ENCODE results near the gene OGFR.

Gene OGFR

GRCh38 chr20:62814709-62815065 lies 10.1 kb downstream of the OGFR start:
- TF ChIP-seq ZBTB11 (tag by site-specific recombination; conservative IDR thresholded peaks at IDR 0.05; ENCODE audit: low read depth): no peak
- Histone ChIP-seq H3K9me3 (ENCODE audit: control insufficient read depth, insufficient read depth, low read depth, low read length) (no peaks in the 10 kb centered on the region), H3K4me1 (ENCODE audit: control insufficient read depth, insufficient read depth, low read length) (peaks cover 6% of the 10 kb centered on the region; the same call in 1 of the 2 replicates), H3K36me3 (ENCODE audit: control insufficient read depth in 2 of 2, insufficient read depth in 1 of 2, low read length in 2 of 2) (peaks cover 0 to 37% of the 10 kb centered on the region in 2 experiments; a peak in 1 of 3 replicates), H3K4me3 (ENCODE audit: low read depth, low read length) (no peak overlapping the region), H3K27ac (ENCODE audit: extremely low read depth, low read depth, low read length) (no peak overlapping the region)
- ChIA-PET POLR2A (interaction anchor here (1.7 kb wide), 1 partner anchor 10 kb away, joined by 6 read pairs; no protein-coding TSS in a partner anchor), CTCF (interaction anchor here (0.6 to 1.4 kb wide), 2 partner anchors 23 to 627 kb away, joined by 3 to 5 read pairs; no protein-coding TSS in a partner anchor)

- Histone ChIP-seq H3K27ac (ENCODE audit: extremely low read depth, low read depth, low read length) (no peak overlapping the region), H3K4me3 (ENCODE audit: low read depth, low read length) (no peak overlapping the region), H3K36me3 (ENCODE audit: control insufficient read depth in 2 of 2, insufficient read depth in 1 of 2, low read length in 2 of 2) (peaks cover 0 to 30% of the 10 kb centered on the region in 2 experiments; a peak in 1 of 3 replicates), H3K4me1 (ENCODE audit: control insufficient read depth, insufficient read depth, low read length) (peaks cover 6% of the 10 kb centered on the region; the same call in 1 of the 2 replicates), H3K9me3 (ENCODE audit: control insufficient read depth, insufficient read depth, low read depth, low read length) (no peaks in the 10 kb centered on the region)
- CTCF ChIA-PET: interaction anchor here (0.5 to 1.4 kb wide), 5 partner anchors 9 to 628 kb away, joined by 3 to 5 read pairs (median 3); no protein-coding TSS in a partner anchor
- POLR2A ChIA-PET: interaction anchor here (0.8 to 1.7 kb wide), 3 partner anchors 10 to 447 kb away, joined by 3 to 6 read pairs (median 6); partner anchors contain the start of gene OGFR
- TF ChIP-seq ZFP3 (tag by site-specific recombination; IDR thresholded peaks at IDR 0.05; ENCODE audit: low read depth): no peak
- no peak for TF ChIP-seq ZNF362 (tag by site-specific recombination; IDR thresholded peaks at IDR 0.05)
- TF ChIP-seq ZNF350 (tag by site-specific recombination; IDR thresholded peaks at IDR 0.05): no peak
- TF ChIP-seq ZNF10 (tag by site-specific recombination; IDR thresholded peaks at IDR 0.05): peak; percentile 64; the same call in 1 of the 2 replicates
- no peak for TF ChIP-seq ZNF354C (tag by site-specific recombination; IDR thresholded peaks at IDR 0.05; ENCODE audit: borderline replicate concordance, low read depth)
- TF ChIP-seq INSM2 (tag by site-specific recombination; IDR thresholded peaks at IDR 0.05): peak; percentile 66; the same call in 1 of the 2 replicates
- no peak for TF ChIP-seq ZNF133 (tag by site-specific recombination; IDR thresholded peaks at IDR 0.05)
- no peak for TF ChIP-seq HOXD13 (CRISPR knock-in tag; IDR thresholded peaks at IDR 0.05; ENCODE audit: borderline replicate concordance)
- no peak for TF ChIP-seq ZNF529 (tag by site-specific recombination; IDR thresholded peaks at IDR 0.05; ENCODE audit: insufficient replicate concordance)
- no peak for TF ChIP-seq ZXDB (tag by site-specific recombination; IDR thresholded peaks at IDR 0.05)
- TF ChIP-seq SCRT1 (tag by site-specific recombination; IDR thresholded peaks at IDR 0.05; ENCODE audit: borderline replicate concordance): no peak
- no peak for TF ChIP-seq ZNF791 (tag by site-specific recombination; IDR thresholded peaks at IDR 0.05)
- TF ChIP-seq ZNF530 (tag by site-specific recombination; IDR thresholded peaks at IDR 0.05; ENCODE audit: low read depth): no peak
- no peak for TF ChIP-seq ZNF26 (tag by site-specific recombination; IDR thresholded peaks at IDR 0.05)
- TF ChIP-seq ZNF610 (tag by site-specific recombination; IDR thresholded peaks at IDR 0.05; ENCODE audit: borderline replicate concordance): no peak
- no peak for TF ChIP-seq OVOL3 (tag by site-specific recombination; IDR thresholded peaks at IDR 0.05)
- no peak for TF ChIP-seq SETDB1 (IDR thresholded peaks at IDR 0.05; ENCODE audit: insufficient read length, low read length)
- no peak for TF ChIP-seq ZNF501 (tag by site-specific recombination; IDR thresholded peaks at IDR 0.05)
- 0 out of 2 replicates have a peak, but pooled peaks have one; percentile 78 for TF ChIP-seq KLF16 (tag by site-specific recombination; IDR thresholded peaks at IDR 0.05)
- TF ChIP-seq PBX3 (CRISPR knock-in tag; IDR thresholded peaks at IDR 0.05): no peak
- TF ChIP-seq ZNF155 (tag by site-specific recombination; IDR thresholded peaks at IDR 0.05): no peak
- no peak for TF ChIP-seq TRIM28 (IDR thresholded peaks at IDR 0.05; ENCODE audit: borderline replicate concordance, low read length)
Measured at GRCh38 chr20:62815066-62815991, 10.7 kb downstream of the OGFR start.
